Left ventricle myocardium superior (tissue), 1 donor: ENCODE data around the gene CPSF4L. TPM values are rescaled to one million over a fixed set of nuclear protein-coding genes. Genes with fewer than 3 reads are reported as not detected.
"Not testable (repeated sequence)": the region's sequence is repeated elsewhere in the genome, so short reads cannot be mapped to it uniquely, and the experiment has no call there.

Source experiments
- ATAC-seq: fragments of 200-7000 bp; cut with Tn5 transposase; one replicate; pipeline ENCODE4 v1.9.1; 2020; ENCODE audit warnings: mild to moderate bottlenecking, moderate library complexity
- DNase-seq: peaks from one replicate; pipeline ENCODE4 v3.0.0-alpha.2; 2020
- intact Hi-C: fragments of 100-400 bp; cut with micrococcal nuclease; formaldehyde crosslinking; loops from one replicate; pipeline ENCODE4 v1.11.0; 2022
- long read RNA-seq: library from polyadenylated mRNA; unstranded; transcript quantifications from one replicate; pipeline ENCODE4 v2.0.0, GENCODE V29; 2021
- total RNA-seq: library from RNA; stranded (reverse); fragmentation: NEBNext Ultra II Directional; extraction: Animal tissue kit (Norgen Biotek cat#: 25700); gene quantifications from one replicate; pipeline ENCODE4 v1.2.1, GENCODE V29; 2021
- donor health status: DM: no; HTN: yes; CAD: no; lungs with severe emphysema.

Gene CPSF4L
- not detected for total RNA-seq
- long read RNA-seq = 0 reads

GRCh38 chr17:73261617-73261951, at the start of gene CPSF4L:
CPSF4L (minus strand) TSS chr17:73261880; CDS start chr17:73261818, 62 bp downstream.
- intact Hi-C loops = no loop called here
- no peak for ATAC-seq
- DNase-seq = no peak

- intact Hi-C loops = no loop called here
- ATAC-seq = peak; percentile 28
- DNase-seq = no peak
Measured at GRCh38 chr17:73311428-73311780, 49.7 kb upstream of the CPSF4L start.

- DNase-seq (peak; percentile 41), ATAC-seq (no peak)
- intact Hi-C loops = no loop called here
Measured at GRCh38 chr17:73309727-73310596, 48.3 kb upstream of the CPSF4L start.

- ATAC-seq, DNase-seq, intact Hi-C loops: not testable (repeated sequence)
Measured at GRCh38 chr17:73308959-73309358, 47.3 kb upstream of the CPSF4L start.

GRCh38 chr17:73308017-73308823, 46.5 kb upstream of the CPSF4L start:
- ATAC-seq = peak; percentile 22
- intact Hi-C loops = no loop called here
- DNase-seq = peak; percentile 83

GRCh38 chr17:73307130-73307529, 45.5 kb upstream of the CPSF4L start:
- intact Hi-C loops = no loop called here
- DNase-seq (peak; percentile 73), ATAC-seq (no peak)

- DNase-seq (no peak), ATAC-seq (no peak)
- intact Hi-C loops = no loop called here
Measured at GRCh38 chr17:73305845-73306836, 44.5 kb upstream of the CPSF4L start.

- intact Hi-C loops = no loop called here
- peak; percentile 50 for ATAC-seq
- DNase-seq = peak; percentile 75
Measured at GRCh38 chr17:73304971-73305812, 43.5 kb upstream of the CPSF4L start.

- DNase-seq (no peak), ATAC-seq (peak; percentile 8)
- intact Hi-C loops = no loop called here
Measured at GRCh38 chr17:73304438-73304837, 42.8 kb upstream of the CPSF4L start.

GRCh38 chr17:73302189-73302588, 40.5 kb upstream of the CPSF4L start:
- ATAC-seq (no peak), DNase-seq (no peak)
- intact Hi-C loops = no loop called here

GRCh38 chr17:73301369-73301768, 39.7 kb upstream of the CPSF4L start:
- no peak for DNase-seq
- intact Hi-C loops = no loop called here
- no peak for ATAC-seq

GRCh38 chr17:73300392-73300791, 38.7 kb upstream of the CPSF4L start:
- DNase-seq = no peak
- intact Hi-C loops = no loop called here
- no peak for ATAC-seq

- ATAC-seq (peak; percentile 41), DNase-seq (no peak)
- intact Hi-C loops = no loop called here
Measured at GRCh38 chr17:73297934-73298861, 36.5 kb upstream of the CPSF4L start.

GRCh38 chr17:73293480-73293911, 31.8 kb upstream of the CPSF4L start:
- intact Hi-C loops = no loop called here
- ATAC-seq (peak; percentile 55), DNase-seq (peak; percentile 66)

GRCh38 chr17:73293031-73293430, 31.4 kb upstream of the CPSF4L start:
- ATAC-seq (no peak), DNase-seq (no peak)
- intact Hi-C loops = no loop called here

GRCh38 chr17:73292031-73292531, 30.4 kb upstream of the CPSF4L start:
- ATAC-seq (peak; percentile 71), DNase-seq (peak; percentile 85)
- intact Hi-C loops = no loop called here

- intact Hi-C loops = no loop called here
- DNase-seq = peak; percentile 68
Measured at GRCh38 chr17:73291260-73291801, 29.7 kb upstream of the CPSF4L start.

More at GRCh38 chr17:73291260-73291801, 29.7 kb upstream of the CPSF4L start:
- ATAC-seq = peak; percentile 25
